HTERT RPE-1 (cell line): ENCODE data around the gene CGB8.
"Not testable (repeated sequence)": the region's sequence is repeated elsewhere in the genome, so short reads cannot be mapped to it uniquely, and the experiment has no call there.

ENCODE experiments used
- in situ Hi-C: fragments of 300-500 bp; cut with MboI; formaldehyde crosslinking; loops from 4 replicates; pipeline ENCODE4 v1.14.3; 2020; ENCODE audit warnings: low sequenced_read_pairs

The CGB8 gene

DNA sequence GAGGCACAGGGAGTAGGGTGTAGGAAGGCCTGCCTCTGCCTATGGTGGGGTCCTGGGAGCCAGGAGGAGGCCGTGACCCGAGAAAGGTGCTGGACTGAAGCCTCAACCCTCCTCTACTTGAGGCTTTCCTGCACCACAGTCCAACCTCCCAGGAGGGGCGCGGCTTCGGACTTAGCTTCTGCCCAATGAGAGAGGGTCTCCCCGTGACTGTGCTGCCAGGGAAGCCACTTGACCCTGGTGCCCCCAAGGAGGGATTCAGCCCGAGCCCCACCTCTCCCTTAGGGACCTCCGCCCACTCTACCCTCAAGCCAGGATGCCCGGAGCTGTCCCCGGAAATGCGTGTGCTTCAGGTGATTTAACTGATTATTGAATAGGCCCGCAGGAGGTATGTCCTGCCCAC lies at the start of gene CGB8:
Gene CGB8 (minus strand): TSS at position 101 of the 400 bp plus-strand sequence. CDS start 372 bp downstream, outside the sequence.
- in situ Hi-C loops, result not testable (repeated sequence)

DNA sequence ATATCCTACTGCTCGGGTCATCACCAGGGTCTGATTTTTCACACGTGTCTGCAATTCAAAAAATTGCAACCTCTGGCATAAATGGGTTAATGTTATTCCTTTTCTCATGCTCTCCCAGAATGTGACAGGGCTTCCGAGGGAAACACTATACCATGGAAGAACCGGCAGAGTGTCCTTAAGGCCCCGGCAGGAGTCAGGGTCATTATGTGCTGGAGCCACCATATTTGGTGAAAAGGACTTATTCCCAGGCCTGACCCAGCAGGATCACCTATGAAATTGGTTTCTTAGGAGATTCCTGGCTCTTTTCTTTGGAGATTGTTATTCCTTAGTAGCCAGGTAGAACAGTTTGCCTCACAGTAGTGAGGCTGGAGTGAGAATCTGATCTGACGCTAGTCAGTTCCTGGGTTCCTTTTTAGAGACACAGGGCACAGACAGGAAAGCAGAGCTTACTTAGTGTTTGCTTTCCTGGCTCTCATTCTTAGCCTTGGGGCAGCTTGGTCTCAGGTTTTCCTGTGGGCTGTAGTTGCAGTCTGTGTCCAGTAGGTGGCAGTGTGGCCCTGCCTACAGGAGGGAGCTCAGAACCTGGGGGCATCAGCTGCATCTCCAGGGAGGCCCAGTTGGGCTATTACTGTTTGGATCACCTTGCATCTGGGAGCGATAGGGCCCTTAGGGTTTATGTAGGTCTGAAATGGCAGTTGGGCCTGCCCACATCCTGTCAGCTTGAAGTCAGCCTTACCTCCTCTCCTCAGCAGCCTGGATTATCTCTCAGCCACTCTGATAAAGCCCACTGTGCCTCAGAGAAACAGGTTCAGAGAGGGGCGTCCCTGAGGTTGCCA lies 48.8 kb upstream of the CGB8 start:
- in situ Hi-C loops, result no loop called here

DNA sequence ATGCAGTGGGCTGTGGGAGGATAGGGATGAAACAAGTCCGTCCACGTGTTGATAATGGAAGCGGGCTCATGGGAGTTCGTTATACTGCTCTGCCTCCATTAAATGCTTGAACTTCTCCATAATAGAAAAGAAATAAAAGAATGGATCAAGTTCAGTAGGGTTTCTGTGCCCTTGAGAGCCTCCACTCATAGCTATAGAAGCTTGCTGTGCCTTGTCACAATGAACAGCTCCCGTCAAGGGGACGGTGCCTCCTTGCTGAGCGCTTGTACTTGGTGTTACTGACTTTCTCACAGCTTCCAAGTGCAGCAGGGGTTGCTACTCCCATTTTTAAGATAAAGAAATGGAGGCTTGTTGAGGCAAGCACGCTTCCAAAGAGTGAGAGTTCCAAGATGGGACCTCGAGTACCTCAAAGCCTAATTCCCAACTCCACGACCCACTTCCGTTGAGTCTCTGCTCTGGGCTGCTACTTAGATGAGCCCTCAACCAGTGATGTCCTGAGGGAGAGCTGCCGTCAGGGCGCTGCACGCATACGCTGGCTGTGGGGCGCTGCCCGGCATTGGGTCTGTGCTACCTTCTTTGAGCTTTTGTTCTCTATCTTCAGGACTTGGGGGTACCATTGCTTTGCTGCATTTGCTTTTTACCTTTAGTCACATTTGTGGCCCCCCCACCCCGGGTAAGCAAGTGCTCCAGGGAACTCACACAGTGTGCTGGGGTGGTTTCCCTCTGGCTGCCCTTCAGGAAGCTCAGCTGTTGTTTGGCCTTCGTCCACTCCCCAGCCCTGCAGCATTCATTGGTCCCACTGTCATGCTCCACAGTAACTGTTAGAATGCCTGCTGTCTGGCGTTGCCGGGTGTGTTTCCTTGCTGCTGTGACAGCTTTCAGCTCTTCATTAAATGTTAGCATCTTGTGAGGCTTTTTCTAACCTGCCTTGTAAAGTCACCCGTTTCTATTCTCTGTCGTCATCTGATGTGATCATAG lies 45.9 kb upstream of the CGB8 start:
- in situ Hi-C loops, result no loop called here

DNA sequence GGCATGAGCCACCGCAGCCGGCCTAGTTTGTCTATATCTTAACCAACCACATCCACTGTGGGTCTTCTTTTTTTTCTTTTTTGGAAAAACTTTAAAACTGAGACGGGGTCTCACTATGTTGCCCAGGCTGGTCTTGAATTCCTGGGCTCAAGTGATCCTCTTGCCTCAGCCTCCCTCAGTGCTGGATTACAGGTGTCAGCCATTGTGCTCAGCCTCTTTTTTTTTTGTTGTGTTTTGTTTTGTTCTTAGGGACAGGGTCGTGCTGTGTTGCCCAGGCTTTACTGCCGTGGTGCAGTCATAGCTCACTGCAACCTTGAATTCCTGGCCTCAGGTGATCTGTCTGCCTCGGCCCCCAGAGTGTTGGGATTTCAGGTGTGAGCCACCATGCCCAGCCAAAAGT lies 43.8 kb upstream of the CGB8 start:
- in situ Hi-C loops, result no loop called here

DNA sequence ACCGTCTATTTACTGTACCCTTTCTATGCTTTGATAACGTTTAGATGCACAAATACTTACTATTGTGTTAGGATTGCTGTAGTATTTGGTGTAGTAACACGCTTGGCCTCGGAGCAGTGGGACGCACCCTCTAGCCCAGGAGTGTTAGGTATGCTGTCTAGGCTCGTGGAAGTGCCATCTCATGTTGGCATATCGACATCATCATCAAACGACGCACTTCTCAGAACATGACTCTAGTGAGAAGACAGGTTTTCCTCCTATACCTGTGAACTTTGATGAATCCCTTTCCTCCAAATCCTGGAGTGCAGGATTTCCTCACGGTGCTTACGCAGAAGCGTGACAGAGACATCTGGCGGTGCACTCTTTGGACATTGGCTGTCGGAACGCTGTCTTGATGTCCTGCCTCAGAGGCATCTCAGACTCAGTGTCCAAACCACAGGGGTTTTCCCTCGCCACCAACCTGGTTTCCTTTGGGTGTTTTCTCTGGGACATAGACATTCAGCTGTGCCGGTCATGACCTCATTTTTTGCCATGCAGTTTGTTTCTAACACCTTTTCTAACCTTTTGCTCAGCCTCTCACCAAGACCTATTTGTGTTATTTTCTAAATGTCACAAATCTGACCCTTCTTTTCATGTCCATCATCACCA lies 42.6 kb upstream of the CGB8 start:
- in situ Hi-C loops, result no loop called here

DNA sequence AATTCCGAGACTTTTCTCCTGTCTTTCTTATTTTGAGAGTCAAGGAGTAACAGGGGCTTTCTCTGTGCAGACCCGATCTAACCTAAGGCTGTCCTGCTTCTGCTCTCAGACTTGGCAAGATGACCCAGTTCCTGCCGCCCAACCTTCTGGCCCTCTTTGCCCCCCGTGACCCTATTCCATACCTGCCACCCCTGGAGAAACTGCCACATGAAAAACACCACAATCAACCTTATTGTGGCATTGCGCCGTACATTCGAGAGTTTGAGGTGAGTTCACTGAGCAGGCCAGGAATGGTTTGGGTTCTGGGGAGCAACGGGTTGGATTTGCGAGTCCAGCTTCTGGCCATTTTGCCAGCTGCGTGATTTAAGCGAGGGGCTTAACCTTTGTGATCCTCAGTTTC lies 37.4 kb upstream of the CGB8 start:
- in situ Hi-C loops, result no loop called here

DNA sequence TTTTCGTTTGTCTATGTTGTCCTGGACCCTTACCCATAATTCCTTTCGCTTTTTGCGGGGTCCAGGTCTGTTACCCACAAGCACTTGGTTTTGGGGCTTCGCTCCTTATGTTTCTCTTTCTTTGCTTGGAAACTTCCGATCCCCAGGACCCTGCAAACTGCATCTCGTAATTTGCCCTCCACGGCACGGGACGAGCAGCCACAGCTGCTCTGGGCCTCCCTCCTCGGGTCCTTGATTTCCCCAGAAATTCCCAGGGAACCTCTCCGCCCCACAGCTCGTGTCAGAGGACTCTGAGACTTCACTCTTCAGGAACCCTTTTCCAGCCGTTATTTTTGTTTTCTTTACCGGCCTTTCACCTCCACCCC lies 36.9 kb upstream of the CGB8 start:
- in situ Hi-C loops, result no loop called here

DNA sequence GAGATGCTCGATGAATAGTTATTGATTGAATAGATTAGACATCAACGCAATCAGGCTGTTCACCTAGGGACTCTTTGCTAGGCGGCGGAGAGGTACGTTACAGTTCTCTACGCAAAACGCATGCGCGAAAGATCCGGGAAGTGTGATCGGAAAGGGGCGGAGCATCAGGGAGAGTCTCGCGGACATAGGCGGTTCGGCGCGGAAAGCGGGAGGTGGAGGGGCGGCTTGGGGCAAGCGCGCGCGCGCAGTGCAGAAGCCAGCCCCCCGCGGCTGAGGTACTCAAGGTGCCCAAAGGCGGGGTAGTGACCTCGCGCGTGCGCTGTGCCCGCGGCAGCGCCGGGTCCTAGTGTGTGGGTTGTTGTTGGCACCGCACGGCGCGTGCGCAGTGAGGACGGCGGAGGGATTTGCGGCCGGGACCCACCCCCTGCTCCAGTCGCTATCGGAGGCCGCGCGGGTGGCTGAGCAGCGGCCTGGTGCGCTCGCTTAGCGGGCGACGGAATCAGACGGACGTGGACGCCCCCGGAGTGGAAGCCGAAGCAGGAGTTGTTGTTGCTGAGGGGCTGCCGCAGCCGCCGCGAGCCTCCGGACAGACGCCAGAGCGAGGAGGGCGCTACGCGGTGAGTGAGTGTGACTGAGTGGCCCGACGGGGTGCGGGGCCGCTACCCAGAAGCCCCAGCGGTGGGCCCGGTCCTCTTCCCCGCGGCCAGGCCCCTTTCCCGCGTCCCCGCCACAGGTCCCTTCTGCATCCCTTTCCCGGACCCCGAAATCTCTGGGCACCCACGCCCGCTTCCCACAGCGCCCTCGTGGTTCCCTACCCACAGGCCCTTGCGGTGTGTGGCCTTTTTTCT lies 36.3 kb upstream of the CGB8 start, which contains the start of gene SNRNP70:
Gene SNRNP70 (plus strand): TSS at position 432 of the 848 bp plus-strand sequence. CDS start 964 bp downstream, outside the sequence.
- in situ Hi-C loops, result no loop called here

DNA sequence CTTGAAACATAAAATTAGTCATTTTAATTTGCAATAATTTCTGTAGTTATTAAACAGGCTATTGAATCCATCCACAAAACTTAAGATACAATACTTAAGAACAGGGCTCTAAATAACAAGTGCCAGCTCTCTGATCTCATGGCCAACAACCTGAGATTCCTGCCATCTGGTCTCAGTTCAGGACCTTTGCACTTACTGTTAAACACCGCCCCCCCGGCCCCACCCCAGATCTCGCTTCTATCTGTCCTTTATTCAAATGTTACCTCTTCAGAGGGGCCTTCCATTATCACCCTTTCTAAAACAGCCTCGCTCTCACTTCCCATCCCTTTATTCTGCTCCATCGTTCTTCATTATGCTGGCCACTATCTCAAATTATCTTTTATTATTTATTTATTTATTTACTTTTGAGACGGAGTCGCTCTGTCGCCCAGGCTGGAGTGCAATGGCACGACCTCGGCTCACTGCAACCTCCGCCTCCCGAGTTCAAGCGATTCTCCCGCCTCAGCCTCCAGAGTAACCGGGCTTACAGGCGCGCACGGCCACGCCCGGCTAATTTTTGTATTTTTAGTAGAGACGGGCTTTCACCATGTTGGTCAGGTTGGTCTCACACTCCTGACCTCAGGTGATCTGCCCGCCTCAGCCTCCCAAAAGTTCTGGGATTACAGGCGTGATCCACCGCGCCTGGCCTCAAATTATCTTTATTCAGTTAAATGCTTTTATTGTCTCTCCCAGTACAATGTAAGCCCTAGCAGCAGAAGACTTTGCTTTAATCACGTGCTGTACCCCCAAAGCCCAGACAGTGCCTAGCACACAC lies 35.5 kb upstream of the CGB8 start:
- in situ Hi-C loops, result no loop called here

DNA sequence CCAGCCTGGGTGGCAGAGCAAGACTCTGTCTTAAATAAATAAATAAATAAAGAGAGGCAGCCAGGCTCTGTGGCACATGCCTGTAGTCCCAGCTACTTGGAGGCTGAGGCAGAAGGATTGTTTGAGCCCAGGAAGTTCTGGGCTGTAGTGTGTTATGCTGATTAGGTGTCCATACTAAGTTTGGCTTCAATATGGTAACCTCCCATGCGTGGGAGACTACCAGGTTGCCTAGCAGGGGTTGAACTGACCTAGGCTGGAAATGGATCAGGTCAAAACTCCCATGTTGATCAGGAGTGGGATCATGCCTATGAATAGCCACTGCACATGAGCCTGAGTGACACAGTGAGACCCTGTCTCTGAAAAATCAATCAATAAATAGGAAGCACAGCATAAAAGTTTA lies 32.4 kb upstream of the CGB8 start:
- in situ Hi-C loops, result no loop called here

DNA sequence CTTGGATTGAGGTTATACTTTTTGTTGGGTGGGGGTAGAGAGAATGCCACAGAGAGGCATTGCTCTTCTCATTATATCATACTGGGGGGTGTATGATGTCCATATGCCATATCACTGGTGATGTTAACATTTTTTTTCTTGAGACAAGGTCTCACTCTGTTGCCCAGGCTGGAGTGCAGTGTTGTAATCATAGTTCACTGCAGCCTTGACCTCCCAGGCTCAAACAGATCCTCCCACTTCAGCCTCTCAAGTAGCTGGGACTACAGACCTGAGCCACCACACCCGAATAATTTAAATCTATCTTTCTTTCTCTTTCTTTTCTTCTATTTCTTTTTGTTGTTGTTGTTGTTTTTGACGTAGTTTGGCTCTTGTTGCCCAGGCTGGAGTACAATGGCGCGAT lies 31.5 kb upstream of the CGB8 start:
- in situ Hi-C loops, result no loop called here

DNA sequence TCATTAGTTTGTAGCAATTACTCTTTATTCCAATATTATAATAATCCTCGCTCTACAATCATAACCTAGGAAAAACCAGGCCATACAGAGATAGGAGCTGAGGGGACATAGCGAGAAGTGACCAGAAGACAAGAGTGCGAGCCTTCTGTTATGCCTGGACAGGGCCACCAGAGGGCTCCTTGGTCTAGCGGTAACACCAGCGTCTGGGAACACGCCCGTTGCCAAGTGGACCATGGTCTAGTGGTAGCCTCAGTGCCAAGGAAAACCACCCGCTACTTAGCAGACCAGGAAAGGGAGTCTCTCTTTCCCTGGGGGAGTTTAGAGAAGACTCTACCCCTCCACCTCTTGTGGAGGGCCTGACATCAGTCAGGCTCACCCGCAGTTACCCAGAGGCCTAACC lies 26.0 kb upstream of the CGB8 start:
- in situ Hi-C loops, result not testable (repeated sequence)

DNA sequence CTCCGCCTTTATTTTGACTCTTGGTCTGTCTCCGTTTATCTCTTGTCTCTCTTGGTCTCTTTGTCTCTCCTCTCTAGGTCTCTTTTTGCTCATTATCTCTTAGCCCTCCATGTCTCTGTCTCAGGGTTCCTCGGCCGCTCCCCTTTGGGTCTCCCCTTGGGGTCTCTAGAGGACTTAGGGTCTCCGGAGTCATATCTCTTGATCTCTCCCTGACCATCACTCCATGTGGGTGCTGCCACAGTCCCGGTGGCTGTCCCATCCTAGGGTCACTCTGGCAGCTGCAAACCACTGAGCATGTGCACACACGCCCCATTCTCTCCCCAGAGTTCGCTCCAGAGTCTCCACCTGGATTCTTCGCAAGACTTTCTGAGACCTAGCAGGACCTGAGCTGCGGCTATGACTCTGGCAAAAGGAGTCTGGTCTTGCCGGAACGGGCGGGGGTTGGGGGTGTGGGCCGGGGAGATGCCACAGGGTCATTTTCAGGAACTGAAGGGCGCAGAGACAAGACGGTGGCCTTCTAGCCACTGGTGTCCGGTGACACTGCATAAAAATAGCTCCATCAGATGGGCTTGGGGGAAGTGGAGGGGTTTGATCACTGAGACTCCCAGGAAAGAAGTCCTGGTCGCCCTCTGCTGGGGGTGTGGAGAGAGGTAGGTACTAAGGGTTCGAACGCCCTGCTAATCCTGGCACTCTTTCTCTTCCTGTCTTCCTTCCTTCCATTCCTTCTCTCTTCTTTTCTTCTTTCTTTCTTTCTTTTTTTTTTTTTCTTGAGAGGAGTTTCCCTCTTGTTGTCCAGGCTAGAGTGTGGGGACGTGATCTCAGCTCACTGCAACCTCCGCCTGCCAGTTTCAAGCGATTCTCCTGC lies 24.8 kb upstream of the CGB8 start:
- in situ Hi-C loops, result no loop called here

DNA sequence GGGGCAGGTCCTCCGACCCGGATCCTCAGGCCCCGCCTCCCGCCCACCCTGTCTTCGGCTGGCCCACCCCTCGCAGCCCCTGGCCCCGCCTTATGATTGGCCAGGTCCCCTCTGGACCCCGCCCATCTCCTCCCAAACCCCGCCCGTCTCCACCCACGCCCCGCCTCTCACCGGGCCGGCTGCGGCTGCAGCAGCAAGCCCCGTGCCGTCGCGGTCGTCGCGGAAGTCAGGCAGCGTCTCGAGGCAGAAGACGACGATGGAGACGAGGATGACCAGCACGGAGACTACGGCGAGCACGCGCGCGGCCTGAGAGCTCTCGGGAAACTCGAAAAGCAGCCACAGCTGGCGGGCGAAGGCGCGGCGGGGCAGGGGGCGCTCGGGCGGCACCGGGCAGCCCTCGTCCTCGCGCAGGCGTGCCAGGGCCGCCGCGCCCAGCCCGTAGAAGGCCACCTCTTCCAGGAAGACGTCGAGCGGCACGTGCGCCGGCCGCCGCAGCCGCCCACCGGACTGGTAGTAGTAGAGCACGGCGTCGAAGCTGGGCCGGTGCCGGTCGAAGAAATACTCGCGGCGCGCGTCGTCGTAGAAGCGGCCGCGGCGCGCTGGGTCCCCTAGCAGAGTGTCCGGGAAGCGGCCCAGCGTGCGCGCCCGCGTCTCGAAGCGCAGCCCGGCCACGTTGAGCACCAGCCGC lies 23.1 kb upstream of the CGB8 start:
- in situ Hi-C loops, result no loop called here

DNA sequence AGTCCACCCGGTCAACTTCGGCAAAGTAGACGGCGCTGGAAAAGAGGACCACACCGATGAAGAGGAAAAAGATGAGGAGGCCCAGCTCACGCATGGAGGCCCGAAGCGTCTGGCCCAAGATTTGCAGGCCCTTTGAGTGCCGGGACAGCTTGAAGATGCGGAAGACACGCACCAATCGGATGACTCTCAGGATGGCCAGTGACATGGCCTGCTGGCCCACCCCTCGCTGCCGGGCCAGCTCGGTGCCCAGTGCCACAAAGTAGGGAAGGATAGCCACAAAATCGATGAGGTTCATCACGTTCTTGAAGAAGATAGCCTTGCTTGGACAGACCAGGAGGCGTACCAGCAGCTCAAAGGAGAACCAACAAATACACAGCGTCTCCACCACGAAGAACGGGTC lies 21.5 kb upstream of the CGB8 start:
- in situ Hi-C loops, result no loop called here

DNA sequence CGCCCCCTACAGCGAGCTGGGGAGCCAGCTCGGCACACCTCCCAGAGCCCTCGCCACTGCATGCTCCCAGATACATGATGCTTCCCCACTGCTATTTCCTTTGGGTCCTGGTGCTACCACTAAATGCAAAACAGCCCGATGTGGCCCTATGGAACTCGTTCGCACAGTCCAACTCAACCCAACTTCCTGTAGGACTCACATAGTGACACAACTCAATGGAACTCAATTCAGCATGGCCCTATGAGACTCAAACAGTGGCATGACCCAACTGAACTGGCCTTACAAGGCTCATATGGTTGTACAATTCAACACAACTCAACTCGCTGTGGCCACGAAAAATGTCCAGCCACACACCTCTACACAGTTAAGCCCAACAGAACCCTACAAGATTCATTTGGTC lies 20.1 kb upstream of the CGB8 start:
- in situ Hi-C loops, result no loop called here

DNA sequence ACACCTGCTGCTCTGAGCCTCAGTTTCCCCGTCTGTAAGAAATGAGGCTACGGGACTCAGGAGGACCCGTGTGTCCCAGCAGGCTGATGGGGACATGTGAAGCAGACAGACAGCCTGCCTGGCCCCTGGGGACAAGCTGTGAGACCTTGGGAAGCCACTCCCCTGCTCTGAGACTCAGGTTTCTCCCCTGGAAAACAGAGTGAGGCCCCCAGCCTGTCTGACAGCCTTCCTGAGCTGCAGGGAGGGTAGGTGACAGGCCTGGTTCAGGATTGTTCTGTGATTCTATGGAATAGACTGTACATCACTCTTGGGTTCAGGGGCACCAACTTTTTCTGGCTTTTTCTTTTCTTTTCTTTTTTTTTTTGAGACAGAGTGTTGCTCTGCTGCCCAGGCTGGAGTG lies 18.6 kb upstream of the CGB8 start:
- in situ Hi-C loops, result no loop called here

DNA sequence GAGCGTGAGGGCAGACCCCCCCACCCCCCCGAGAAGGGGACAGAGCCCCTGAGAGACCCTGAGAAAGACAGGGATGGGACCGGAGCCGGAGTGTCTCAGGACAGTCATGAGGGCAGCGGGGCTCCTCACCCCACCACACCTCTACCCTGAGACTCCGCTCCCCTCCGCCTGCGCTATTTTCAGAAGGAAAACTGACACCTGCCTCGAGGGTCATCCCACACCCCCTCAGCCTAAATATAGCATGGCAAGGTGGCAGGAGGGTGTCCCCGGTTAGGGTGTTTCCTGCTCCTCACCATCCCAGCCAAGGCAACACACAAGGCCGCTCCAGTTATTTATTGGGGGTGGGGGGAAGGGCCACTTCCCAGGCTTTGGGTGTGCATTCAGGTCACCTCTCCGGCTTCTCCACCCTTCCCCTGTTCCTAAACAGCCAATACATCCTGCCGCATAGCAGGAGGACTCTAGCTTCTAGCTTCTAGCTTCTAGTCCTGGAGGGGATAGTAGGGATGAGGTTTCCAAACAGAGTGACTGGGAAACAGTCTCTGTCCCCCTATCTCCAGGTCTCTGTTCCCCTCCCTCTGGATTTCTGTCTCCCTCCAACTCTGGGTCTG lies 17.1 kb upstream of the CGB8 start:
- in situ Hi-C loops, result no loop called here
